ENCODE data around the gene WDR70.
"Not testable (repeated sequence)": the region's sequence is repeated elsewhere in the genome, so short reads cannot be mapped to it uniquely, and the experiment has no call there.

WDR70 gene

GRCh38 chr5:37575541-37576489, 196.7 kb downstream of the WDR70 start:
- DNase-seq: no peak

DNA sequence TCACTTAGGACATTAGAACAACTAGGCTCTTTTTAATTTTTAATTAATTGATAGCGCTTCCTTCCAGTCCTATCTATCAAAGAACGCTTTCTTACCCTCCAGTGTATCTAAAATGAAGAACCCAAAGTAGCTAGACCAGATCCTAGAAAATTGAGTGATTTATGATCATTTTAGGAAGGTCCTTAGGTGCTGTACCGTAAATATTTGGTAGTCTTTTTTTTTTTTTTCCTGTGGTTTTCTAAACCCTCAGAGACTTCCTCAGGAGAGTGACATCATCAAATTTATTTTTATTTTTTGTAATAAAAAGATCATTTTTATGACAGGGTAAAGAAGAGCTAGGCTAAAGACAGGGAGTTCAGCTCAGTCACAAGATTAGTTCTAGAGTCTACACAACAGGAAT, 197.4 kb downstream of the WDR70 start:
- DNase-seq: no peak

DNA sequence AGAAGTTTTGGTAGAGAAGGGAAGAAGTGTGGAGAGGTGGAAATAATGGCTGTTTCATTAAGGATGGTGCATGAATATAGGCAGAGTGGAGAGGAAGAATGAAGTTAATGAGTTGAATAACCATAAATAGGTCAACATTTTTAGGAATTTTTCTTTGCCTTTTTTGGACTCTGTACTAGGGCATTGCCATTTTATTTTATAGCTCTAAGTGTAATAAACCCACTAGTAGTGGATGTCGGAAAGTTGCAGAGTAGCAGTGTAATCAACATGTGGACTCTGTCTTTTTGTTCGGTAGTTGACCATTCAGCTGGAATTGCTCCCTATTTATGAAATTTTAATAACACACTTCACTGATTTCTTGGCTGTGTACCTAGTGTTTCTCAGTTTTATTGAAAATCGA, 199.1 kb downstream of the WDR70 start:
- no peak for DNase-seq

GRCh38 chr5:37580106-37580505, 201.0 kb downstream of the WDR70 start:
- no peak for DNase-seq

GRCh38 chr5:37582202-37582601, 203.1 kb downstream of the WDR70 start:
- no peak for DNase-seq

GRCh38 chr5:37593292-37593691, 214.2 kb downstream of the WDR70 start:
- not testable (repeated sequence) for DNase-seq

- not testable (repeated sequence) for DNase-seq
These were observed 215.7 kb downstream of the WDR70 start for GRCh38 chr5:37594864-37595263.

GRCh38 chr5:37598733-37599132, 219.6 kb downstream of the WDR70 start:
- DNase-seq: no peak

DNA sequence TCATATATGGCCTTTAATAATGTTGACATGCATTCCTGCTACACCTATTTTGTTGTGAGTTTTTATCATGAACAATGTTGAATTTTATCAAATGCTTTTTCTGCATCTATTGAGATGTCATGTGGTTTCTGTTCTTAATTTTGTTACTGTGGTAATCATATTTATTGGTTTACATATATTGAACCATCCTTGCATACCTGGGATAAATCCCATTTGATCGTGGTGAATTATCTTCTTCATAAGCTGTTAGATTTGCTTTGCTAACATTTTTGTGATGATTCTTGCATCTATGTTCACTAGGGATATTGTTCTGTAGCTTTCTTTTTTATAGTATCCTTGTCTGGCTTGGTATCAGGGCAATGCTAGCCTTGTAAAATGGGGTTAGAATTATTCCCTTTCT, 222.0 kb downstream of the WDR70 start:
- DNase-seq: no peak

GRCh38 chr5:37603072-37603471, 224.0 kb downstream of the WDR70 start:
- DNase-seq: no peak

DNA sequence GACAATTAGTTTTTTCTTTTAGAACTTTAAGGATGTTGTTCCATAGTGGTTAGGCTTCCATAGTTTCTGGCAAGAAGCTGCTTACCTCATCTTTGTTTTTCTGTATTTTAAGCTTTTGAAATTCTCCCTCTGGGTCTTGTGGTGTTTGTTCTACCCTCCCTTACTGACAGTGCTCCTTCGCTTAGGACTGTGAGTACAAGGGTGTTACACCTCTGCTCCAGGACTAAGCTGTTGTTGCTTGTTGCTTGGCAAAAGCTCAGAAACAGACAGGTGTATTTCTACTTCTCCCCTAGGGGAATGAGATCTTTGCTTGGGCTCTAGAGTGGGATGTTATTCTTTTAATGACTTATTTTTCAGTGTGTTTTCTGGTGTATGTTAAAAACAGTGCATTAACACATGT, 225.2 kb downstream of the WDR70 start:
- no peak for DNase-seq

DNA sequence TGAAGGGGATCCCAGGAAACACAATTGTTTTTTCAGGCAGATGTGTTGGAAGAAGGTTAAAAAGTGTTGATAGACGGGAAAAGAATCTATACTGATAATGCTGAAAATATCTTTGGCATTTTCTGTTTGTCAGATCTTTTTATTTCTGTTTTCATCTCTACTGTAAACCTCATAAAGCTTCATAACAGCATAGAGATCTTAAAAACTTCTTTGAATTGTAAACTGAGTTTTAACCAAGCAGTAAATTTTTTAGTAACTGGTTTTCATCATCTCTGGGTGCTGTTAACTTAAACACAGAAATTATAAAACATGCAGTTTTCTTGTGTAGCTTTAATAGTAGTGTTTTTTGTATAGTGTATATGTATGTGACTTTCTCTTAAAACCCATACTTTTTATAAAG, 227.0 kb downstream of the WDR70 start:
- no peak for DNase-seq

DNA sequence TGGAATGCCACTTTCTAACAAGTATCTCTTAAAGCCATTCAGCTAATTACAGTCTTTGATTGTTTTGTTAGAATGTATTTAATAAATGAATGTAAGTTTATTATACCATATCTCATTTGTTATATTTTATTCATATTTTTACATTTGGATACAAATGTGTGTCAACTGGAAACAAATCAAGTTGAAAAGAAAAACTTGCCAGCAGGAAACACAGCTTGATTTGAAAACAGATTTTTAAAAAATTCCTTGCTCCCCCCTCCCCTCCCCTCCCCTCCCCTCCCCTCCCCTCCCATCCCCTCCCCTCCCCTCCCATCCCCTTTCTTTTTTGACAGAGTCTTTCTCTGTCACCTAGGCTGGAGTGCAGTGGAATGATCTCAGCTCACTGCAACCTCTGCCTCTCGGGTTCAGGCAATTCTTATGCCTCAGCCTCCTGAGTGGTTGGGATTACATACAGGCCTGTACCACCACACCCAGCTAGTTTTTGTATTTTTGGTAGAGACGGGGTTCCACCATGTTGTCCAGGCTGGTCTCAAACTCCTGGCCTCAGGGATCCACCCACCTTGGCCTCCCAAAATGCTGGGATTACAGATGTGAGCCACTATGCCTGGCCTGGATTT, 227.6 kb downstream of the WDR70 start:
- no peak for DNase-seq

DNA sequence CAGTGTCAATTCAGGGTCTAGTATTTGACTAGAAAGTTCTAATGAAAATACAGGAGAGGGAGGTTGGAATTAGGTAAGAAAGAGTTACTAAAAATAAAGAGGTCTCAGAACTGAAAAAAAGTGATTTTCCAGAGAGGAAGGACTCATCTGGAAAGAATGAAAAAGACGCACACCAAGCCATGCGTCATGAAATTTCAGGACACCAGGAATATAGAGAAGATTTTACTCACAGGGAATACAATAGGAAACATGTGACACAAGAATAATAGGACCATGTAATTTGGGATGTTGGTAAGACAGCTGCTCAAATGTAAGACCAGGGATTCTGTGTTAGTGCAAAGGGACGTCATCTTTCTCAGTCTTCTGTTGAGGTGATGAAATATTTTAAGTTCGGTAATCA, 236.1 kb downstream of the WDR70 start:
- DNase-seq: no peak

DNA sequence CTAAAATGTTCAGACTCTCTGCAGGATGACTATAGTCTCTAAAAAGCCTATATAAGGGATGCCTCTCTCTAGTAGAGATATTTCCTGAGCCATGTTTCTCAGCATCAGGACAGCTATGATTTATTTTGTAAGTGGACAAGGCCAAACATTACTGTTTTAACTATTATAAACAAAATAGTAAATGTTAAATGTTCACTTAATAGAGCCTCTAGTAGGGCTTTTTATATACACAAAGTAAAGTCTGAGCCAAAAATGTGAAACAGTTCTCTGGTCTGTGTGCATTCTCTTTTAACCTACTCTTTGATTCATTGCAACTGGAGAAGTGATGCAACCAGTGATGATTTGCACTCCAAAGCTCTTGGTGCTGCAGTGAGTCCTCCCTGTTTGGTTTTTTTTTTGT, 240.2 kb downstream of the WDR70 start:
- no peak for DNase-seq

DNA sequence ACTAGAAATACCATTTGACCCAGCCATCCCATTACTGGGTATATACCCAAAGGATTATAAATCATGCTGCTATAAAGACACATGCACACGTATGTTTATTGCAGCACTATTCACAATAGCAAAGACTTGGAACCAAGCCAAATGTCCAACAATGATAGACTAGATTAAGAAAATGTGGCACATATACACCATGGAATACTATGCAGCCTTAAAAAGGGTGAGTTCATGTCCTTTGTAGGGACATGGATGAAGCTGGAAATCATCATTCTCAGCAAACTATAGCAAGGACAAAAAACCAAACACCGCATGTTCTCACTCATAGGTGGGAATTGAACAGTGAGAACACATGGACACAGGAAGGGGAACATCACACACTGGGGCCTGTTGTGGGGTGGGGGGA, 243.2 kb downstream of the WDR70 start:
- DNase-seq: not testable (repeated sequence)

DNA sequence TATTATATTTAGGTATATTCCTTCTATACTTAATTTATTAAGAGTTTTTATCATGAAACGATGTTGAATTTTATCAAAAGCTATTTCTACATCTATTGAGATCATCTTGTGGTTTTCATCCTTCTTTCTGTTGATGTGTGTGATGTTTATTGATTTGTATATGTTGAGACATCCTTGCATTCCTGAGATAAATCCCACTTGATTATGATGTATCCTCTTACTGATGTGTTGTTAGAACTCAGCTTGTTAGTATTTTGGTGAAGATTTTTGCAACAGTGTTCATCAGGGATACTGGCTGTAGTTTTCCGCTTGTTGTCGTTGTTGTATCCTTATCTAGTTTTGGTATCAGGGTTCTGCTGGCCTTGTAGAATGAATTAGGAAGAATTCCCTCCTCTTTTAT, 247.1 kb downstream of the WDR70 start:
- no peak for DNase-seq

DNA sequence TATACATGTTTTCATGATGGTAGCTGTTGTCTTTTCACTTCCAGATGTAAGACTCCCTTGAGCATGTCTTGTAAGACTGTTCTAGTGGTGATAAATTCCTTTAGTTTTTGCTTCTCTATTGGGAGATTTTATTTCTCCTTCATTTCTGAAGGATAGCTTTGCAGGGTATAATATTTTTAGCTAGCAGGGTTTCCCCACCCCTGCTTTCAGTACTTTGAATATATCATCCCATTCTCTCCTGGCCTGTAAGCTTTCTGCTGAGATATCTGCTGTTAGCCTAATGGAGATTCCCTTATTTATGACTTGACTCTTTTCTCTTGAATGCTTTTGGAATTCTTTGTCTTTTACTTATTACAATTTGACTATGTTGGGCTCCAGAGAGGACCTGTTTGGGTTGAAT, 249.8 kb downstream of the WDR70 start:
- DNase-seq: no peak

DNA sequence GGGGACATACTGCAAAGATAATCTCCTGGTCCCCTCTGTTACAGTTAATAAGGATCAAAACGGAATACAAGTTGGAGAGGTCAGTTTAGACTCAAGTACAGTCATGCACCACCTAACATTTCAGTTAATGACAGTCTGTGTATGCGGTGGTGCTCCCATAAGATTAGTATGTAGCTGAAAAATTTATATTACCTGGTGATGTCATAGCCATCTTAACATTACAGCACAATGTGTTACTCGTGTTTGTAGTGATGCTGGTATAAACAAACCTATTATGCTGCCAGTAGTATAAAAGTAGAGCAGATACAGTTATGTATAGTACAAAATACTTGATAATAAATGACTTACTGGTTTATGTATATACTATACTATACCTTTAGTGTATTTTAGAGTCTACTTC, 252.8 kb downstream of the WDR70 start:
- DNase-seq: no peak

DNA sequence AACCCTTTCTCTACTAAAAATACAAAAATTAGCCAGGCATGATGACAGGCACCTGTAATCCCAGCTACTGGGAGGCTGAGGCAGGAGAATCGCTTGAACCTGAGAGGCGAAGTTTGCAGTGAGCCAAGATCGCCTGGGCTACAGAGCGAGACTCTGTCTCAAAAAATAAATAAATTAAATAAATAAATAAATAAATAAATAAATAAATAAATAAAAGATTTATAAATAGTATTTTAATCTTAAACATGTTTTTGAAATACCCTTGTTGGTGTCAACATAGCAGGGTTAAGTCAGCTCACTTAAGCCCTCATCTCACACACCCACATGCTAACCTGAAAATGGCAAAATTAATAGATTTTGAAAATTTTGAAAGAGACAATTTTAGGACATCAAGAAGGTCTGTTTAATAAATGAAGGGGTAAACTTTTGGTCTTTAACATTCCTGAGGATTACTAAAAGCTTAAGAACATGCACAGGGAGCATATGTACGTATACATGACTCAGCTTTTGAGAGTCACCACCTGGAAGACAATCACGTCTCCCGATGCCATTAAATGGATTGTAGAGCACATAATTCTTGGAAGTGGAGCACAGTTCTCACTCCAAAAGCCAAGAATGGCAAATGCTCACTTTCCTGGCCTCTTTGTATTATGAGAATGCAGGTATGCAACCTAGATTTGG, 258.2 kb downstream of the WDR70 start:
- DNase-seq: no peak

- DNase-seq: no peak
These were observed 259.8 kb downstream of the WDR70 start for GRCh38 chr5:37638897-37639296.

DNA sequence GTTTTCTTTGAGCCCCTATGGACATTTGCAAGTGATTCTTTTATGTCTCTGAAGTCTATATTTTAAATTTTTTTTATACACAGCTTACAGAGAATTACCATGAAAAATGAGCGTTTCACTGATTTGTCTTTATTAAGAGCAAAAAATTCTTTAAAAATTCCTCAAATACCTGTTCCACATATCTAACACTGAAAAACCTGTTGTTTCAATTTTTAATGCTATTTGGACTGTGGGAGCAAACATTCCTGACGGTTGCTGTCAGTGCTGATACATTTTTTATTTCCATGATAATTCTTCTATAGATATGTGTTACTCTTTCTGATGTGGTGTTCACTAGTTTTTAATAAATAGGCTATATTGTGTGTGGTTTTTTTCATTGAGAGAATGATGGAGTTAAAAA, 261.0 kb downstream of the WDR70 start:
- no peak for DNase-seq

DNA sequence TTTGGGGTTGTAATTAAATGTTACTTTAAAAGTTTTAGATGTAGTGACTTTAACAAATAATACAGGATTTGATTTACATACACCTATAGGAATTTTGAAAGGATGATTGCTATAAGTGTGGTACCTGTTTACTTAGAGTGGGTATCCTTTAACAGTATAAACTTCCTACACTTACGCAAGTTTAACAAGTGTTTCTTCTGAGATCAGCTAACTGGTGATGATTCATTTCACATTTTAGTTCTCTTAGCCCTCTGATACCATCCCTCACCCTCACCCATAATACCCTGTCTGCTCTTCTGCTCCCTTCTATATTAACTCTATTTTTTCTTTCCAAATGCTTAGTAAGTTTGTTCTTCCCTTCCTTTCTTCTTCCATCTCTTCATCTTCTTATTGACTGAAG, 262.8 kb downstream of the WDR70 start:
- DNase-seq: no peak

DNA sequence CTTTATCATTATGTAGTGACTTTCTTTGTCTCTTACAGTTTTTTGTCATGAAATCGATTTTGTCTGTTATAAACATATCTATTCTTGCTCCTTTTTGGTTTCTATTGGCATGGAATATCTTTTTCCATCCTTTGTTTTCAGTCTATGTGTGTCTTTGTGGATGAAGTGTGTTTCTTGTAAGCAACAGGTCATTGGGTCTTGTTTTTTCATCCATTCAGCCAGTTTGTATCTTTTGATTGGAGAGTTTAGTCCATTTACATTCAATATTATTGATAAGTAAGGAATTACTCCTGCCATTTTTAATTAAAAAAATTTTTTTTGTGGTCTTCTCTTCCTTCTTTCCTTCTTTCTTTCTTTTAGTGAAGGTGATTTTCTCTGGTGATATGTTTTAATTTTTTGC, 266.6 kb downstream of the WDR70 start:
- DNase-seq: no peak
